DMS53 treated with DMSO at 0.1 percent for 48 hours (cell line): Measurements from ENCODE around the gene DNM2.
"Not testable (repeated sequence)": the region's sequence is repeated elsewhere in the genome, so short reads cannot be mapped to it uniquely, and the experiment has no call there.

Experiments used
- DNase-seq: peaks from one replicate; lab custom pipeline; 2025; ENCODE audit not compliant: unreplicated experiment; lab: John Stamatoyannopoulos, UW

Gene DNM2

DNA sequence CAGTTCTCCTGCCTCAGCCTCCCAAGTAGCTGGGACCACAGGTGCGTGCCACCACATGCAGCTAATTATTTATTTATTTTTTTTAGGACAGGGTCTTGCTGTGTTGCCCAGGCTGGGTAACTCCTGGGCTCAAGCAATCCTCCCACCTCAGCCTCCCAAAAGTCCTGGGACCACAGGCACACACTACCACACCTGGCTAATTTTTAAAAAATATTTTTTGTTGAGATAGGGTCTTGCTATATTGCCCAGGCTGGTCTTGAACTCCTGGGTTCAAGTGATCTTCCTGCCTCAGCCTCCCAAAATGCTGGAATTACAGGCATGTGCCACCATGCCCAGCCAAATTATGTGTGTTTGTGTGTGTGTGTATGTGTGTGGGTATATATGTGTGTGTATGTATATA, 139.0 kb downstream of the DNM2 start:
- DNase-seq = not testable (repeated sequence)

DNA sequence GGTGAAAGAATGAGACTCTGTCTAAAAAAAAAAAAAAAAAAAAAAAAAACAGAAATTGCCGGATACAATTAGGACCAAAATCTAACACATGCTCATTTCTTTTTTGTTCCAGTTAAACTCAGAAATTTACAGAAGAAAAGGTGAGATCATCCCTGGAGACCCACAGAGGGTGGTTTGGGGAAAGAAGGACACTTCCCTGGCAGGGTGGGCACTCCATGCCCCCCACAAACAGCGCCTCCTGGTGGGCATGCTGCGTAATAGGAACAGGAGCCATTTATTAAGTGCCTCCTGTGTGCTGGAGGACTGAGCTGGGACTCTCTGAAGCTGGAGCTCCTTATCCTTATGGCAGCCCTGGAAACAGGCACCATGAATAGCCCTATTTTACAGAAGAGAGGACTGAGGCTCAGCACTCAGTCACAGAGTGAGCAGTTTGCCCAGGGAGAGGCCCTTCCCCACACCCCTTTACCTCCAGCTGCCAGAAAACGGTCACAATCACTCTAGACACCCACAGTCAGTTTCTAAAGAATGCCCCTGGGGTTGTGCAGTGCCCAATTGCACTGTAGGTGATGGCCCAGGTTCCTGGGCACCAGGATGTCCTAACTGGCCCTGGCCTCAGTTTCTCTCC, 140.4 kb downstream of the DNM2 start:
- DNase-seq = no peak

DNA sequence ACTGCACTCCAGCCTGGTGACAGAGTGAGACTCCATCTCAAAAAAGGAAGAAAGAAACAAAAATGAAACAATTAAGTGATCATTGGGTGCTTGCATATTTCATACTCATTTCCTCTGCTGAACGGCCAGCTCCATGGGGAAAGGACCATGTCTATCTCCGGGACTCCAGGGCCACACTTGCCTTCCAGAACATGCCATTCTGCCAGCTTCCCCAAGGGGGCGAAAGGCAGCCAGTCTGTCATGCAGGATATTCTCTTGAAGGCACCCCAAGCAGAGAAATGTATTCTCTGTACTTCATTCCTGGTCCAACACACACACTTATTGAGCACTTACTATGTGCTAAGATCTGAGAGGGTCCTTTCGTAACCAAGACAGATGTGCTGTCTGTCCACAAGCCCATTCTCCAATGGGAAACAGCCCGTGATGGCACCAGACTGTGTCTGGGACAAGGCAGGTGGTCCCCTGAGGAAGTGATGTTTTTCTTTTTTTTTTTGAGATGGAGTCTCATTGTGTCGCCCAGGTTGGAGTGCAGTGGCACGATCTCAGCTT, 143.3 kb downstream of the DNM2 start:
- no peak for DNase-seq

DNA sequence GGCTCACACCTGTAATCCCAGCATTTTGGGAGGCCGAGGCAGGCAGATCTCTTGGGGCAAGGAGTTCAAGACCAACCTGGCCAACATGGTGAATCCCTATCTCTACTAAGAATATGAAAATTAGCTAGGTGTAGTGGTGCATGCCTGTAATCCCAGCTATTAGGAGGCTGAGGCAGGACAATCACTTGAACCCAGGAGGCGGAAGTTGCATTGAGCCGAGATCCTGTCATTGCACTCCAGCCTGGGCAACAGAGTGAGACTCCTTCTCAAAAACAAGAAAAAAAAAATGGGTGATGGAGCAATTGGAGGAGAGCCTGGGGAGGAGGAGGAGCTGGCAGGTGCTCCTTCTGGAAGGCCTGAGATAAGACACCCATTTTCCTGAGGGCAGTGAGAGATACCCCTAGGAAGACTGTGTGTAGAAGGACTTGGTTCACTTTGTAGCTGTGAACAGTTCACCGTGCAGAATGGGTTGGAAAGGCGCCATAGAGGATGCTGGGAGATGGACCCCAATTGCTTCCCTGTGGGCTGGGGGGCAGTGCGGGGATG, 144.8 kb downstream of the DNM2 start:
- DNase-seq = no peak

DNA sequence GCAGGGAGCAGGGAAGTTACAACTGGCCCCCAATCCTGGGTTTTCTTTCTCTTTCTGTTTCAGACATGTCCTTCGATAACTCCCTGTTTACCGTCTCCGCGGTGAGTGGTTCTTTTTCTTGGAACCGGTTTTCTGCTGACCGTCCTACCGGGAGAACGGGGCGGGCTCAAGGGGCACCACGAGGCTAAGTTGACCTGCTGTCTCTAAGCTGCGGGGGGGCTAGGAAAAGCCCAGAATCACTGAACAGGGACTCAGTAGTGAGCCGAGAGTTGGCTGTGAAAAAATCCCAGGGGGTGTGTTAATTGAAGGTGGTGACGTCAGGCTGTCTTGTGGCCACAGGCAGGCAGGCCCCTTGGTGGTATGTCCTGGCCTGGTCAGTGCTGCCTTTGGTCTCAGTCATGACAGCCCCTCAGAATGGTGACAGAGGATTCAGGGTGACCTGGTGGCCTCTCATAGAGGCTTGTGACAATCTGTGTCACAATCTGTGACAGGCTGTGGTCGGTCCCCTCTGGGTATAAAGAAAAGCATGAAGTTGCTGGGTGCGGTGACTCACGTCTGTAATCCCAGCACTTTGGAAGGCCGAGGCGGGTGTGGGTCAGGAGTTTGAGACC, 145.3 kb downstream of the DNM2 start:
- no peak for DNase-seq

DNA sequence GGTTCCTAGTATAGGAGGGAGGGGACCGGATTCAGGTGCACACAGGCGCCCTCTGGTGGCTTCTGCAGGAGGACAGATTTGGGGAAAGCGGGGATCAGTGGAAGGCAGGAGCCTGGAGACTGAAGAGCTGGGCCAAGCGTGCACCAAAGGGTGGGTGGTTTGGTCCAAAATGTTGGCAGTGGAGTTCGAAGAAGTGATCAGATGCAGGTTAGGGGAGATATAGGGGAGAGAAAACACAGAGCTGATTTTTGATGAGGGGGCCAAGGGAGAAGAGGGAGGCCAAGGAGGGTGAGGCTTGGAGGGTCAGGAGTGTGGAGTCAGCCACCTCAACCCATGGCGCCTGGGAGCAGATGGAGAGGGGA, 146.6 kb downstream of the DNM2 start:
- DNase-seq = peak; percentile 23

DNA sequence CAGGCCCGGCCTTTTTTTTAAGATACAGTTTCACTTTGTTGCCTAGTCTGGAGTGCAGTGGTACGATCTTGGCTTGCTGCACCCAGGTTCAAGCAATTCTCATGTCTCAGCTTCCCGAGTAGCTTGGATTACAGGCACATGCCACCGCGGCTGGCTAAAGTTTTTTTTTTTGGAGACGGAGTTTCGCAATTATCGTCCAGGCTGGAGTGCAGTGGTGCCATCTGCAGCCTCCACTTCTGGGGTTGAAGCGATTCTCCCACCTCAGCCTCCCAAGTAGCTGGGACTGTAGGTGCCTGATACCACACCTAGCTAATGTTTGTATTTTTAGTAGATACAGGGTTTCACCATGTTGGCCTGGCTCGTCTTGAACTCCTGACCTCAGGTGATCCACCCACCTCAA, 148.6 kb downstream of the DNM2 start:
- DNase-seq = no peak

DNA sequence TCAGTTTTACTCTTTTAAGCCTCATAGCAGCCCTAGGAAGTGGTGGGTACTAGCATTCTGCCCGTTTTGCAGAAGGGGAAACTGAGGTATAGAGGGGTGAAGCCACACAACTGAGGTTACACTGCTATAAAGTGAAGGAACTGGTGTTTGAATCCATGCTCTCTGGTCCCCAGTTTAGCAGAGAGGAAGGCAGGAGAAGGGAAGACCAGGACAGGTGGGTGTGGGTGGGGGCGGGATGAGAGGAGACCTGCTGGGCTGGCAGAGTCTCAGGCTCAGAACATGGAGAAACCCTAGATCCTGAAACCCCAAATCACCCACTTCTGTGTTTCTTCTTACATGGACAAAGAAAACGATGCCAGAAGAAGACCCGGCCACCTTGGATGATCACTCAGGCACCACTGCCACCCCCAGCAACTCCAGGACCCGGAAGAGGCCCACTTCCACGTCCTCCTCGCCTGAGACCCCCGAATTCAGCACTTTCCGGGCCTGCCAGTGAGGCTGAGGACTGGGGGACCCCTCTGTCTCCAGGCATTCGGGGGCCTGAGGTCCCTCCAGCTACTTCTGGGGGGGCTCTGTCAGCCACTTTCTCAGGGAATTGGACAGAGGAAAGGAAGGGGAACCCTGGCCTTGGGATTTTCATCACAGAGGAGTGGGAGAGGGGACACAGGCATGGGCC, 151.1 kb downstream of the DNM2 start:
- DNase-seq = no peak

DNA sequence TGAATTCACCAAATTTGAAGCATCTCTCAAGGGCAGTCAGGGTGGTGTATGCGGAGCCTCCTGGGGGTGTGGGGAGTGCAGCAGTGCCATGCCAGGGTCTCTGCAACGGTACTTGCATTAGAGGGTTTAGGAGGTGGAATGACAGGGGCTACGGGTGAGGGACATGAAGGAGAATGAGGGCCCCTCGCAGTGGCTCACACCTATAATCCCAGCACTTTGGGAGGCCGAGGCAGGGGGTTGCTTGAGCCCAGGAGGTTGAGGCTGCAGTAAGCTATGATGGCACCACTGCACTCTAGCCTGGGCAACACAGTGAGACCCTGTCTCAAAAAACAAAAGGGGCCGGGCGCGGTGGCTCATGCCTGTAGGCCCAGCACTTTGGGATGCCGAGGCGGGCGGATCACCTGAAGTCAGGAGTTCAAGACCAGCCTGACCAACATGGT, 152.0 kb downstream of the DNM2 start:
- DNase-seq = not testable (repeated sequence)

DNA sequence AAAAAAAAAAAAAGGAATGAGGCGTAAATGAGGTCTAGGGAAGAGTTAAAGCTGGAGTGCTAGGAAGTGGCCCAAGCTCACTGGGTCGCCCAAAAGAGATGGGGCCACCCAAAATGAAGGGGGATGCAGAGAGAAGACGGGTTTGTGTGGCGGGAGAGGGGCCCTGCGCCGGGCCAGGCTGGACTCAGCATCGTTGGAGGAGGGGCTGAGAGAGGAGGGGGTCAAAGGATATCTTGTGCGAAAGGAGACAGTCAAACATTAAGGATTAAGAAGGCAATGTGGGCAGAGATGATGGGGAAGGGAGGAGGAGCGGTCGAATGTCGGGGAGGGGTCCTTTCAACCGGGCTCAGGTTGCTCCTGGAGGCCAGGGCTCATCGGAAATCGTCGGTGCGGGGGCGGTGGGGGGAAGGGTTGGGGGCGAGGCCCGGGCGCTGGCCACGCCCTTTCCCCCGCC, 152.6 kb downstream of the DNM2 start:
- DNase-seq = no peak

DNA sequence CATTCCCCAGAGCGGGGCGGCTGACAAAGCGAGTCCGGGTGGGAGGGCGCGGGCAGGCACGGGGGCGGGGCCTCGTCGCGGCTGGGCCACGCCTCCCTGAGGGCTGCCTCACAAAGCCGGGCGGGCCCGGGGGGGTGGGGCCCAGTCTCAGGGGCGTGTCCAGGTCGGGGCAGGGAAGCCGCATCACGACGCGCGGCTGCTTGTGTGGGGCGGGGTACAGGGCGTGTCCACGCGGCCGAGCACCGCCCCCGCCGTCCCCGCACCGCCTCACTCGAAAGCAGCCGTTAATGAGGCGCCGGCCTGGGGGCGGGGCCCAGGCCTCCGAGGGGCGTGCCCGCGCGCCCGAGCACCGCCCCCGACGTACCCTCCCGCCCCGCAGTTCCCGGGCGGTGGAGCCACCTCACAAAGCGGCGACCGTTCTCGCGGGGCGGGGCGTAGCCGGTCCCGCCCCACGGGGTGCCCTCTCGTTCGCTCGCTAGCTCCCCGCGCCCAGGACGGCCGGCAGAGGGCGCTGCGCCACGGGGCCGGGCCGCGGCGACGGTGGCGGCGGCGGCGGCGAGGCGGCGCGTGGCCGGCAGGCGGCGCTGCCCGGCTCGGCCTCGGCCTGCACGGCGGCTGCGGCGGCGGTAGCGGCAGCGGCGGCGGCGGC, 153.2 kb downstream of the DNM2 start, which contains the start of gene CARM1:
Gene CARM1 (plus strand): TSS at position 599 of the 649 bp plus-strand sequence. CDS start 150 bp downstream, outside the sequence.
- DNase-seq = peak; percentile 93

DNA sequence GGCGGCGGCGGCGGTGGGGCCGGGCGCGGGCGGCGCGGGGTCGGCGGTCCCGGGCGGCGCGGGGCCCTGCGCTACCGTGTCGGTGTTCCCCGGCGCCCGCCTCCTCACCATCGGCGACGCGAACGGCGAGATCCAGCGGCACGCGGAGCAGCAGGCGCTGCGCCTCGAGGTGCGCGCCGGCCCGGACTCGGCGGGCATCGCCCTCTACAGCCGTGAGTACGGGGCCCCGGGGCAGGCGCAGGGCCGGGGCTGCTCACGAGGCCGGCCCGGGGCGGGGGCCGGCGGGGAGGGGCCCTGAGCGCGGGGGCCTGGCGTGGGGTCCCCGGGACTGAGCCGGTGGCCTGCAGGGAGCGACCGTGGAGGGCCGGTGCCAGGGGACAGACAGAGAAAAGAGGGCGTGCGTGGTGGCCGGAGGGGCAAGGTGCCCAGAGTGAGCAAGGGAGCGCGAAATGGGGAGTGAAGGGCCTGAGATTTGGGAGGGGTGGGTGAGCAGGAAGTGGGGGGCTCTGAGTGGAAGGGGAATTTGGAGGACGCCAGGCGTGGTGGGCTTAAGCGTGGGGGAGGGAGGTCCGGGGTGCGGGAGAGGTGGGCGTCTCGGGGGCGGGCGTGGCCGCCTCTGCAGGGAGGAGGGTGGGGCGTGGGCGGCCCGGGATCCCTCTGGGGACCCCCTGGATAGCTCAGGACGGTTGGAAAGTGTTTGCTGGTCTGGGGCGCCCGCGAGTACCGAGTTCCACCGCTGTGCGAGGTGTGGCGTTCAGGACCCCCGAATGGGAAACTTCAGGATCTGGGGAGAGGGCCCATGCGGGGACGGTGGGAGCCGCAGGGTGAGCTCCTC, 154.0 kb downstream of the DNM2 start:
- DNase-seq = no peak

DNA sequence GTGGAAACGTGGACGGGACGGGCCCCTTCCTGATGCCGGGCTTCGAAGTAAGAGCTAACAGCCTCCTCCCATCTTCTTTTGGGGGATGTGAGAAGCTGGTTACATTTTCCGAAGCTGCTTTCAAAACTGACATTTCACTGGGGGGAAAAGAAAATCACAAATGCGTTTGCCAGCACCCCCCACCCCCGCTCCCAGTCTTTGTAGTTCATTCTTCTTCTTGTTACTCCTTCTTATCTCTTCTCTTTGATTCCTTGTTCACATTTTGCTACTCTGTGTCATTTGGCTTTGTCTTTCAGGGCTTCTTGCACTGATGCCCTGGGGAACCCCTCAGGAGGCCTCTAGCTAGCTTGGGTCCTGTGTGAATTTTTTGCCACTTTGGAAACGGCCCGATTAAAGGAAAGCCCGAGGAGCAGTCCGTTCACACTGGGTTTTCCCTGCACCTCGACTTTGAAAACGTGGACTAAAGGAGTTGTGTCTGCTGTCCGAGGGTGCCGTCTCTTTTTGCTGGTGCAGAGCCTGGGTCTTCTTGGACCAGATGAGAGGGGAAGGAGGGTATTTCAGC, 154.7 kb downstream of the DNM2 start:
- DNase-seq = no peak

DNA sequence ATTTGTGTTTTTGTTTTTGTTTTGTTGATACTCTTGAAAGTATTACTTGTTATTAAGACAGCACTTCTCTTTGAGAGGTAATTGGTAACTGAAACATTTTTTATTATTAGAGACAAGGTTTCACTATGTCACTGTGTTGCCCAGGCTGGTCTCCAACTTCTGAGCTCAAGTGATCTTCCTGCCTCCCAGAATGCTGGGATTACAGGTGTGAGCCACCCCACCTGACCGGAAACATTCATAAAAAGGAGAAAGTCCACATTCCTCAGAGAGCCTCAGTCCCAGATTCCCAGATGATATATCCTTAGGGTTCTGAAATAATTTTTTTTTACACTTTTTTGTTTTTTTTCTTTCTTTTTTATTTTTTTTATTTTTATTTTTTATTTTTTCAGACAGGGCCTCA, 156.1 kb downstream of the DNM2 start:
- DNase-seq = no peak

DNA sequence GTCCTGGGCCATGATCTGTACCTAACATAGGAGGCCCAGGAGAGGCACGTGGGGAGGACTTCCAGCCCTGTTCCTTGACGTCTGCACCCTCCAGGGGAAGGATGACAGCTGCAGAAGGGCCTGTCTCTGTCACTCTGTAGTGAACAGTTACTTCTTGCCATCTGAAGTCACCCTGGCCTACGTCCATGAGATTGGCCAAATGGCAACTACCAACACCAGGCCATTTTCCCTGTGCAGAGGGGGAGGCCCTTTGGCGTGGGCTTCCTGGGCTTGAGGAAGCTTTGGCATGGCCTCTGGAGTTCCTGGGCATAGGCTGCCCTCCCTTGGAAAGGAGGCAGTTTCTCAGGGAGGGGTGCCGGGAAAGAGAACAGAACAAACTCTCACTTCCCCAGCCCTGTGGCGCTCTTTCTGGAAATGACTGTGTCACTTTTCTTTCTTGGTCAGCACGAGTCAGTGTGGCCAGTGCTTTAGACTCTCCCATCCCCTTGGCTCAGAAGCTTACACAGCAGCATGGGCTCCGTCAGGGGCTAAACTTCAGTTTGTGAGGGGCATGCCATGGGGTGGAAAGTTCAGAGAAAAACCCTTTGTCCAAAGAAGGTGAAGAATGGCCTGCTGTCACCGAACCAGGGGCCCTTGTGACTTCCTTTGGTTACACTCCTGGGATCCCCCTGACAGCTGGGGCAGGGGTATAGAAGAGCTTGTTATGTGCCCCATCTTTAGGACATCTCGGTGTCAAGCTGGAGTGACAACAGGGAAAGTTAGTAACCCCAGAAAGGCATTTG, 158.8 kb downstream of the DNM2 start:
- no peak for DNase-seq

DNA sequence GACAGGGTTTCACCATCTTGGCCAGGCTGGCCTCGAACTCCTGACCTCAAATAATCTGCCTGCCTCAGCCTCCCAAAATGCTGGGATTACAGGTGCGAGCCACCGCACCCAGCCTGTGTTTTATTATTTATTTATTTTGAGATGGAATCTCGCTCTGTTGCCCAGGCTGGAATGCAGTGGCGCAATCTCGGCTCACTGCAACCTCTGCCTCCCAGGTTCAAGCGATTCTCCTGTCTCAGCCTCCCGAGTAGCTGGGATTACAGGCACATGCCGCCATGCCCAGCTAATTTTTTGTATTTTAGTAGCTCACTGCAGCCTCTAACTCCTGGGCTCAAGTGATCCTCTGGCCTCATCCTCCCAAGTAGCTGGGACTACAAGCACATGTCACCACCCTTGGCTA, 159.7 kb downstream of the DNM2 start:
- not testable (repeated sequence) for DNase-seq

DNA sequence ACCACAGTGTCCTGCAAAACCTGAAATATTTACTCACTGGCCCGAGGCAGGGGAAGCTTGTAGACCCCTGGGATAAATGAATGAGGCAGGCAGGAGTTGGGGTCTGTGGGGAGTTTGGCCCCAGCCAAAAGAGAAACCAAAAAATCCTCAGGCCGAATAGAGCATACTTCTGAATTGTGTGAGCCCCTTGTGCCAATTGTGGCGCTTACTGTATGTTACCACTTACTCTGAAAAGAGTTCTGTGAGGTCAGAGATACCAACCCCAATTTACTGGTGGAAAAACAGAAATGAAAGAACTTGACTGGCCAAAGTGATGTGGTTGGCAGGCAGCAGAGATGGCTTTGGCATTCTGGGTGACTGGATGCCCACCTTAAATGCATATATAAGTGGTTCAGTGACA, 160.4 kb downstream of the DNM2 start:
- no peak for DNase-seq
